Anterior cingulate cortex (tissue), 58 donors: Measurements from ENCODE around the gene TMEM255B.

Source experiments
- DNase-seq, 58 donors: peaks; one replicate each; lab custom pipeline; 2025; lab: John Stamatoyannopoulos, UW

The TMEM255B gene

DNA sequence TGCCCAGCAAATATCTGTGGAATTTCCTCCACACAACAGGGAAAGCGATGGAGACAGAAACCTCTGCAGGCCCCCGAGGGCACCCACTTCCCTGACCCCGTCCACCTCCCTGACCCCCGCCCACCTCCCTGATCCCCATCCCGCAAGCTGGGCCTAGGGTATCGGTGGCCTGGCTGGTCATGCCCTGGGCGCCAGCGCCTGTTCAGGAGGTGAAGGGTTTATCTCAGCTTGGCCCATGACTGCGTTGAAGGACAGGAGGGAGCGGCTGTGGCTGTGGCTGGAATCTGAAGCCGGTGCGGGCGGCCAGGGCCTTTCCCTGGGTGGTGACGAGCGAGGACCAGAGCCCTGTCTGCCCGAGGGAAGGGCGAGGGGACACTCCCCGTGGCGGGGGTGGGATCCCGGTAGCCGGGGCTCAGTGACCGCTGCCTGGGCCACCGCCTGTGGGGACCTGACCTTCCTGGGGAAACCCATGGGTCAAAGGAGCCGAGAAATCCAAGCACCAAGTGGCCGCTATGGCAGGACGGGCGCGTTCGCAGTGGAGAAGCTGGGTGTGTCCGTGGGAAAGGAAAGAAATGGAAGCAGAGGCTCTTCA is 84.1 kb downstream of the TMEM255B start:
- no peak for DNase-seq

DNA sequence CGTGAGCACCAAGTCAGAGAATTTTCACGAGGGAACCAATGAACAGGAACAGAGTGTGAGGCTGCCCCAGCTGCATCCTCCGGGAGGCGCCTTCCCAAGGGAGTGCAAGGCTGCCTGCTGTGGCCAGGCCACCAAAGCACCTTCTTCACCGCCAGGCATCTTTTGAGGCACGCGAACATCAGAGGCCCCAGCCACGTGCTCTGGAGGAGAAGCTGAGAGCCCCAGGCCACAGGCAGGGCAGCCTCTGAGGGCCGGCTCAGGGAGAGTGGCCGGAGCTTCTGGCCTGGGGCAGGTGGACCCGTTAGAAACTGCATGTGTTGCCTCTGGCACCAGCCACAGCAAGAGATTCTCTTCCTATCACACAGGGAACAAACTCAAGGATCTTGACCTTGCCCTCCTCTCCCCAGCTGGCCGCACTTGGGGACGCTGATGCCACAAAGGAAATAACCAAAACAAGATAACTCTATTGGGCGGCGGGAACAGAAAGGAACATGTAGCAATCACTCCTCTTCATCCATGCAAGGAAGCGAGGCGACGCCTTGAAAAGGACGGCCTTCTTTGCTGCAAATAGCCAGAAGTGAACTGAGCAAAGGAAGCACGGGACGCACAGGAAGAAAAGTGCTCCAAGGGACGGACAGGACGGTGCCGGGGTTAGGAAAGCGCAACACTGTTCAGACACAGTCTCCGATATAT is 85.0 kb downstream of the TMEM255B start:
- DNase-seq = no peak

DNA sequence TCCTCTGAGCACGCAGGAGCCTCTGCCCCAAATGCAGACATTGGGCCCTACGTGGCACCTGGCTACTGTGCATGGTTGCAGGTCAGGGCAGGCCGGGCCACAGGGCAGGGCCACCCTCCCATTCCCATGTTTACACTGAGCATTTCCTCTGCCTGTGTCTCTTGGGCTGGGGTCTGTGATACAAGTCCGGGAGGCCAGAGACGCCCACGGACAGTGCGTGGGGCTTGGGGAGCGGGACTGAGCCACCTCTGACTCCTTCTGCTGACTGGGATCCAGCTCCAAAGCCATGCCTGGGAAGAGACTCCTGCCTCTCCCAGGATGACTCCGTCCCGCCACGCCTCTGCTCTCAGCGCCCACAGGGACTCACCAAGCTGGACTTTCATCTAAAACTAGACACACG is 86.0 kb downstream of the TMEM255B start:
- DNase-seq = no peak

DNA sequence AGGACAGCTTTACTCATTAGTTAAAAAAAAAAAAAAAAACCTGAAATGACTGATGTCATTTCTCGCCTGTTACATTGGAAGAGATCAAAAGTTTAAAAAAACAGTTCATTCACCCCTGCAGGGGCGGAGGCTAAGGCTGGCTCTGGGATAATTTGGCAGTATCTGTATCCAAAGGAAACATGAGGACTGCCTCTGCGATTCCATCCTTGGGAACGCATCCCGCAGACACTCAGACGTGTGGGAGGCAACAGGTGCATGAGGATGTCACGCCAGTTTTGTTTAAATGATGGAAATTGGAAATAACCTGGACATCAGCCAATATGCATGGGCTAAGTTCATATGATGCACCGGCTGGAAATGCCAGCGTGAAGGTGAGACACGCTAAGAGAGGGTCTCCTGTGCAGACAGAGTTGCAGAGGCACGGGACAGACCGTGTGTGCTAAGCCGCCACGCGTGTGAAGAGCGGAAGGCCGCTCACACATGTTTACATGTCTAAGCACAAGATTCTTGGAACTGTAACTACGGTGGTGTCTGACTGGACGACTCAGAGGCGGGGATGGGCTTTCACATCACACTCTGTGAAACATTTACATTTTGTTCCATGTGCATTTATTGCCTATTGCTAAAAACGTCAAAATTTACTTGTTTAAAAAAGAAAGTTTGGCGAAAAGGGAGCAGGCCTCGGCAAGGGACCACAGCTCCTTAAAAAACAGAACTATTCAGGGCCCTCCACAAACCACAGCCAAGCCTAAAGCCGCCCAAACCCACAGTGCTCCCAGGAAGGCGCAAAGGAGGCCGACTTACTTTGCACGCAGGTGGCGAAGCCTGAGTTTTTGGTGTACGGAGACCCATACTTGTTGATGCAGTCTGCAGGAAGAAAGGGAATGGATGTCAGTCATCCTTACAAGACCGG is 87.0 kb downstream of the TMEM255B start:
- DNase-seq = no peak

DNA sequence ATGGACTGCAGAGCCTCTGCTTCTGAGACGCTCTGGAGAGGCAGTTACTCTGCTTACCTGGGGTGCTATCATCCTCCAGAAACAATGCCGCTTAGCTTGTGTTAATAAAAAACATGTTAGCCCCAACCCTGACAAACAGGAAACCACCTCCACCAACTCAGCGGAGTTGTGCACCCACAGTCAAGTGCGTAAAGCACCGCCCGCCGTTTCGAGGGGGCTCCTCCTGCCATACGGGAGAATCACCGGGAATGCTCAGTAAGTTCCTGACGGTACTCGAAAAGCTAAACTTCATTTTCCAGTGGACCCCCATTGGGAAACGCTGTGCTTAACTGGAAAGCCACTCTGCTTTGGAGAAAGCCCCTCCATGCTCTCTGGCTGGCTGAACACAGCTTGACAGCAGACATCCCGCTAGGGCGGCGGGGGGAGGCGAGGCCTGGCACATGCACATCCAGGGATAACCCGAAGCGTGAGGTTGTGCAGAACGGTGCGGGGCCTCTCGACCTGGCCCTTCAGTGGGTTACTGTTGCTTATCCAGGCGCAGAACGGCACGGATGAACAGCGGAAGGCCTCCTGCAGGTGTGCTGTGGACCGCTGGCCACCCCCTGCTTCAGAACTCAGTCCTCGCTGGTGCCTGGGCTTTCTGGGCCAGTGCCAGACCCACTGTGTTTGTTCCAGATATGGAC is 87.8 kb downstream of the TMEM255B start:
- no peak for DNase-seq

DNA sequence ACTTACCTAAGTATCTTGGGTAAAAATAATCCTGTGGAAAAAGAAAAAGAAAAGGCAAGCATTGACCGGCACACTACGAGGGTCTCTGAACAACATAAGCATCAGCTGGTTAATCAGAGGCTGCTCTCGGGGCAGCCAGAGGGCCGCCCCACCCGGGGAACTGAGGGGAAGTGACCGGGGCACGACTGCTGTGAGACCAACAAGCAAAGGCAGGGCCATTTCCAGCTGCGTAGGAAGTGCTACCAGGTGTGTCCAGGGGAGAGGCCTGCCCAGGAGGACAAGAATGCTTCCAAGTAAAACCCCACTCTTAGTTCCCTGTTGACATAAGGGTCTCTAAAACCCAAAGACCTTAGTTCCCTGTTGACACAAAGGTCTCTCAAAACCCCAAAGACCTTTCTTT is 89.0 kb downstream of the TMEM255B start:
- no peak for DNase-seq

DNA sequence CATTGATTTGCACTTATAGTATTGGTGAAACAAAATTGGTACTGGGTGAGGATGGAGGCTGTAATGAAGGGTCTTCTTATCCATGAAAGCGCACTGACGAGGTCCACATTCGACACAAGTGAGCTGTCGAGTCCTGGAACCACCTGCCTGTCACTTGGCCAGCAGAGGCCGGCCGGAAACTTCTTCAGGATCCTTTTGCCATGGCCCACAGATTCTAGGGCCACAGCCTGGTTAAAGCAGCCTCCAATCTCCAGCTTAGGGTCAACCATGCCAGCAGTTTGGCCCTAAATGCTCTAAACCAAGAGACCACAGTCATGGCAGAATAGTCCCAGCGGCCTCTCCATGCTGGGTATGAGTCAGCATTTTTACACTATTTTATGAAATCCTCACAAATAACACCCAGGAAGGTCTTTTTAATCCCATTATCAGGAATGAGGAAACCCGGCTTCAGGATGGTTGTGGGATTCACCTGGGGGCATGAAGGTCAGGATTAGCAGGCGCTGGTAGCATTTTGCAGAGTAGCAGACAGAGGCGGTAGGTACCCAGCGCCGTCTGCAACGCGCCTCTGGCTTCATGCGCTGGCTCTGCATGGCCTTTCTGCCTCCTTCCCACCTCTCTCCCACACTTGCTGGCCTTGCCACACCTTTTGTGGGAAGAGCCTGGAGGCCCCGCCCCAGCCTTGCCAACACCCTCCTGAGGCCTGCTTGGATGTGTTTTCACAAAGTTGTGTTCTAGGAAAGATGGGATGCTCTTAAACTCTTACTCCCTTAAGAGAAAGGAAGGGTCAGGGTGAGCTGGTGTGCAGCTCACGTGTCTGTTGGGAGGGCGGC is 89.6 kb downstream of the TMEM255B start:
- no peak for DNase-seq

DNA sequence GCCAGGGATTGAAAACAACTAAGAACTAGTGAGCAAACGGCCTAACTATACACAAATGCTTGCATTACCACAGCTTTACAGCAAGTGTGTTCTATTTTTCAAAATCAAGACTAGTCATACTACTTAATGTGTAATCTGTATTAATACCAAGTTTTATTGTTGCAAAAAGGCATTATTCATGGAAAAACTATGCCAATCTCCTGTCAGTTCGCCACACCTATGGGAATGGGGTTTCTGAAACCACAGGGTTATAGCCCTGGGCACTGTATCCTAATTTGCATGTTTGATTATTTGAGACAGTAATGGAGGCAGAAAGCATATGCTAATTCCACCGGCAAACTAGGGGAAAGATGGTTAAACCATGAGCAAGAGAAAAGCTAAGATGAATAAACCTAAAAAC is 90.5 kb downstream of the TMEM255B start:
- DNase-seq = no peak

DNA sequence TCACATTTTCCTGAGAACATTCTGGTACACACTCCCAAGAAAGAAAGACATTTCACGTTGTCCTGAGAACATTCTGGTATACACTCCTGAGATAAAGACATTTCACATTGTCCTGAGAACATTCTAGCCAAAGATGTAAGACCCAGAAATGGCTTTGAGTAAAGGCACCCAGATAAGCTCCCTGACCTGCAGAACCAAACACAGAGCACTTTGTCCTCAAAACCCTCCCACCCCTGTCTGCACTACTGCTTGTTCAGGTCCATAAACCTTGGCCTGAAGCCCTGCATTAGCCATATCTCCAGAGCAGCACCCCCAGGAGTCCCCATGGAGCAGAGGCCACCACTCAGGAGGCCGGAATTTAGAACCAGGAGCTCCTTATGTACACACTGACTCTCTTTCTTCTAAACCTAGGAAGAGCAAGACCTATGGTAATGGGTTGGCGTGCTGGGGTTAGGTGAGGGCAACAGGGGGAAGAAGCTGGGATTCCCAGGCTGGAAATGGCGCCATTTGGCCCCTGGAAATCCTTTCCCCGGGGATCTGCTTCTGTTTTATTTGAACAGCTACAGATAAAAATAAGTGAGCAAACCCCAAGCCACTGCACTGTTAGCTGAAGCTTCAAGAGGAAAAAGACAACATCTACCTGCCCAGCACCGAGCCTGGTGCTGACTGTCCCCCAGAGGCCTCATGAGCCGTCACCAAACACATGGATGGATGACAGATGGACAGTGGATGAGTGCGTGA is 91.1 kb downstream of the TMEM255B start:
- no peak for DNase-seq

DNA sequence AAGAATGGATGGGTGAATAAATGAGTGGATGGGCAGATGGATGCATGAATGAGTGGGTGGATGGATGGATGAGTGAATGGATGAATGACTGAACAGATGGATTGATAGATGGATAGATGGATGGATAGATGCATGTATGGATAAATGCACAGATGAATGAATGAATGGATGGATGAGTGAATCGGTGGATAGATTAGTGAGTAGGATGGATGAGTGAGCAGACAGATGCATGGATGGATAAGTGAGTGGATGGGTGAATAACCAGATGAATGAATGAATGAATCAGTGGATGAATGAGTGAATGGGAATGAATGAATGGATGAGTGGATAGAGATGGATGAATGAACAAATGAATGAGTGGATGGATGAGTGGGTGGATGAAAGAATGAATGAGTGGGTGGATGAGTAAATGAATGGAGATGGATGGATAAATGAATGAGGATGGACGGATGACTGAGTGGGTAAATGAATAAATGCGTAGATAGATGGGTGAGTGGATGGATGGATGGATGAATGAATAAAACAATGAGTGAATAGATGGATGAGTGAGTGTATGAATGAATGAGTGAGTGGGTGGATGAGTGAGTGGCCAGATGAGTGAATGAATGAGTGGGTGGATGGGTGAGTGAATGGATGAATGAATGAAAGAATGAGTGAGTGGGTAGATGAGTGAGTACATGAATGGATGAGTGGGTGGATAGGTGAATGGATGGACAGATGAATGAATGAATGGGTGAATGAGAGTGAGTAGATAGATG is 91.9 kb downstream of the TMEM255B start:
- no peak for DNase-seq

DNA sequence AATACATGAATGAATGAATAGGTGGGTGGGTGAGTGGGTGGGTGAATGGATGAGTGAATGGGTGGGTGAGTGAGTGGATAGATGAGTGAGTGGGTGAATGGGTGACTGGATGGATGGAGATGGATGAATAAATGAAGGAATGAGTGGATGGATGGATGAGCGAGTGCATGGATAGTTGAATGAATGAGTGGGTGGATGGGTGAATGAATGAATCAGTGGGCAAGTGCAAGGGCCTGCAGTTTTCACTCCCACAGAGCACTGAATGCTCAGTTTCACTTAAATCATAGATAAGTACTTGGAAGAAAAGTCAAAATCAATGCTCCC is 92.4 kb downstream of the TMEM255B start:
- no peak for DNase-seq

DNA sequence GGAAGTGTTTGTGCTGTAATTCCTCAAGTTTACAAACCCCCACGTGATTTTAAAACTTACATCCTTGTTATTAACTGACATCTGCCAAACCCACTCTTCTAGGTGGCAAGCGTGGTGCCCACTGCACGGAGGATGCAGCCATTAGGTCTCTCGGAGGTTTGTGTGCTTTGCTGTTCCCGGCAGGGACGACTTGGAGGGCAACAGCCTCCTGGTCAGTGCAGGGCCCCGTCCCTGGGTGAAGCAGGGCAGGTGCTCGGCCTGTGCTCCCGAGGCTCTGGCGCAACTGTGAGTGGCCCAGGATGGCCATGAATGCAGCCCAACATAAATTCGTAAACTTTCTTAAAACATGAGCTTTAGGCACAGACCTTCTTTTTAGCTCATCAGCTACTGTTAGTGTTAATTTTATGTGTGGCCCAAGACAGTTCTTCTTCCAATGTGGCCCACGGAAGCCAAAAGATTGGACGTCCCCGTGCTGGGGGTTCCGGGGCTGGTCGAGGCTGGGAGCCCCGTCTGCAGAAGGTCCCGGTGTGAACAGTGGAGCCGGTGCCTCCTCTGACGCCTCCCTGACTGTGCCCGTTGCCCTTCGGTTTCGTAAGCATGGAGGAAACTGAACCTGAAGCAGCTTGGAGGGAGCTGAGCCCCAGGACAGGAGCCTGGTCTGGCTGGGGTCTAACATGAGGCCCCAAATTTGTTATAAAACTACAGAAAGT is 93.0 kb downstream of the TMEM255B start:
- DNase-seq = no peak

DNA sequence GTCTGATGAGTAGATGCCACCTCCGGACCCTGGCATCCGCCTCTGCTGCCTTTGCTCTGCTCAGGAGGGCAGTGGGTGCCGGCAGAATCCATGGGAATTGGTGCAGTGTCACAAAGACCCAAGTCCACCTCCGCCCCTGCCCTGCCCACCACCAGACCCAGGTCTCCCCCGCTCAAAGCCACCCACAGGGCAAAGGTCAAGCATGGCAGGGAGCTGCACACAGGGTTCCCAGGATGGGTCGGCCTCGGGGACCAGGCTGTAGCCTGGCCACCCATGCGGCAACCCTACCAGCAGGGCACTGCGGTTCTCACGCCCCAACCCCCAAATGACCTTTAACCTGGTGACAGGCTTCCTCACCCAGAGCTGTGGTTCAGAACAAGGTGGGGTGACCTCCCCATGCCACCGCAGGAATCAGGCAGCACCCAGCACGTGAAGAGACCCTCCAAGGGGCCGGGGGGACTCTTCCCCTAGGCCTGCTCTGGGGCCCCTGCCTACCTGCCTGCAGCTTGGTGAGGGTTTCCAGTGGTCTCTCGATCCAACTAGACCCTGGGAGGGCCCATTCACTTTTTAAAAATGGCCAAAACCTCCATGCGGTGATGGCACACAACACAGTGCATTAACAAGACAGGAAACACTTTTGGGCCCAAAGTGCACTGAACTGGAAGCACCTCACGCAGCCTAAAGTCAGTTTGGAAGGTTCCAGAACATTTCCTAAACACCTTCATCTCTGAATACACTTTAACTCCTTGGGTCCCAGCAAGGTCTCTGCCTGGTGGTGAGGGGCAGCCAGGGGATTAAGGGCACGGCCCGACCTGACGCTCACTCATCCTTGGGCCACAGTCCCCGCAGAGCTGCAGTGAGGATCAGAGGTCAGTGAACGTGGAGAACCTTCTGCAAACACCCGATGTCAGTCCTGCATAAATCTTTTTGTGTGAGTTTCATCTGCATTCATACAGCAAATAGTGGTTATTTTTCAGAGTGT is 93.8 kb downstream of the TMEM255B start:
- DNase-seq = no peak

DNA sequence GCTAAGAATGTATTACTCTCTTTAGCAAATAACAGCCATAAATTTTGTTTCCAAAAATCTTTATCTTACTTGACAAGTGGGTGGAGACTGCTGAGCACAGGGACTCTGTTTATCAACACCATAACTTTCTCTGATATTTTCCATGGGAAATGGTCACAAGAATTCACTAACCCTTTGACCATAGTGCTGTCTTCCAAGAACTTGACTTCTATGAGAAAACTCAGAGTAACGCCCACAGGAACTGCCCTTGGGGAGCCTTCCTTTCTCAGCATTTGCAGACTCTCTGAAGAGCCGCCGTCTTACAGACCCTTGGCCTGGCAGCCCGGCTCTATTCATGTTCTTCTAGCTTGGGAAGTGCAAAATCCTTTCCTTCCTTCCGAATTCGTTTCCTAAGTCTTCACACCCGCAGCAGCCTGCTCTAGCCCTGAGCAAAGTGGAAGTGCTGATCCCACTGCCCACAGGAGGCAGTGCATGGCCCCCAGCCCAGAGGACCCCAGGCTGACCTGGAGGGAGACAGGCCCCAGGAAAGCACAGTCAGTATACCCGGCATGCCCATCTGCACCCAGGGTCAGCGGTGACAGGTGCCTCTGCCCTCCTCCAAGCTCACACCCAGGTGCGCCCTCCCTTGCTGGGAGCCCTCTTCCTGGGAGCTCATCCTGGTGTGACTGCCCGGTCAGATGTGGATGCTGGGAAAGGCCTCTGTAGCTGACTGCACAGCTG is 94.7 kb downstream of the TMEM255B start:
- DNase-seq = no peak

DNA sequence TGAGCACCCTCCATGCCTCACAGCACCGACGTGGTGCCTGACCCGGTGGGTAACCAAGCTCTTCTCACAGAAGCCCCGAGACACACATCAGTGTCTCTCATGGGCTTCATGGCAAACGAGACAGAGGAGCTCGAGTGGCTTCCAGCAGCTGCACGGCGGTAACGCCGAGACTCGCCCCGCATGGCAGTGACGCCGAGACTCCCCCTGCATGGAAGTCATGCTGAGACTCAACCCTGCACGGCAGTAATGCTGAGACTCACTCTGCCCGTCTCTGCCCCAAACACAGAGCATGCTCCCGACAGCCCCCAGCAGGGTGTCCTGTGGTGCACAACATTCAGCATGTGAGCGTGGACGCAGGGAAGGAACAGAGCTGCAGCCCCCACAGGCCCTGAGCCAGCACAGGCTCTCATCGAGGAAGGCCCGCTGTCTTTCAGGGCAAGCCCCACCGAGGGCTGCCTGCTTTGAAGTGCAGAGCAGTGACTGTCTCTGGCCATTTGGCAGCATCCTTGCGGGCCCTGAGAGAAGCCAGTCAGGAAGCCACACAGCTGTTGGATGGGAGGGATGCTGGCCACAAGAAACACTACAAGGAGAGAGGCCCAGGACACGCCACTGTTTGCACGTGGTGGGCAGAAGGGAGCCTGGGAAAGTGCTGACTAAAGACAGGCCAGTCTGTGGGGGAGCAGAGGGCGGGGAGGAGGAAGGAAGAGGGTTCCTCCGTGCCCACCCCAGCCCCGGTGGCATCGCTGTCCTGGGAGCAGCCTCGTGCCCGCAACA is 95.4 kb downstream of the TMEM255B start:
- DNase-seq = peak in 26 of 58 donors; percentile 15 to 69 (median 37)
